IMR-90 (cell line): ENCODE results near the gene KLF7. TPM values are rescaled to one million over a fixed set of nuclear protein-coding genes. Genes with fewer than 3 reads are reported as not detected.

Experiments
- ATAC-seq: fragments of 200-7000 bp; cut with Tn5 transposase; 2 replicates; pipeline ENCODE4 v1.9.1; 2020; ENCODE audit warnings: low read depth, mild to moderate bottlenecking, moderate library complexity
- BruUV-seq: library from RNA; stranded (reverse); fragments of 400-500 nt; replicated peaks from 2 replicates; lab custom pipeline; 2021; lab: Mats Ljungman, UMichigan
- CTCF ChIA-PET: fragments of 300-600 bp; formaldehyde crosslinking; extraction: SDS; loops from one replicate; lab custom pipeline; 2021; ENCODE audit warnings: antibody characterized with exemption; lab: Yijun Ruan, JAX
- POLR2A ChIA-PET: fragments of 300-600 bp; sonication (Branson Sonifier 250); formaldehyde crosslinking; loops from one replicate; lab custom pipeline; 2022; ENCODE audit warnings: antibody characterized with exemption; ENCODE audit not compliant: unreplicated experiment; lab: Charles Lee
- DNase-seq: peaks from one replicate; pipeline ENCODE4 v3.0.0; 2013
- H2AFZ ChIP-seq: replicated peaks from 2 replicates; pipeline ENCODE3; 2013; ENCODE audit warnings: low read length, mild to moderate bottlenecking; ENCODE audit not compliant: poor library complexity
- H2AK5ac ChIP-seq: 2 replicates; pipeline ENCODE4 v1.6.1; 2013; ENCODE audit warnings: low read depth, low read length, inconsistent platforms
- H2AK9ac ChIP-seq: replicated peaks from 2 replicates; pipeline ENCODE3; 2013; ENCODE audit warnings: mild to moderate bottlenecking, low read depth, low read length, moderate library complexity; ENCODE audit not compliant: poor library complexity
- H2BK120ac ChIP-seq: 2 replicates; pipeline ENCODE4 v1.6.1; 2013; ENCODE audit warnings: low read depth, low read length, inconsistent platforms
- H2BK15ac ChIP-seq: 3 replicates; pipeline ENCODE4 v1.6.1; 2013; ENCODE audit warnings: low read depth, low read length, inconsistent platforms
- H2BK20ac ChIP-seq: 2 replicates; pipeline ENCODE4 v1.6.1; 2013; ENCODE audit warnings: low read depth, mild to moderate bottlenecking, inconsistent platforms, low read length, moderate library complexity
- H2BK5ac ChIP-seq: 2 replicates; pipeline ENCODE4 v1.6.1; 2013; ENCODE audit warnings: mild to moderate bottlenecking, low read depth, low read length, inconsistent platforms; ENCODE audit not compliant: poor library complexity, severe bottlenecking
- H3K14ac ChIP-seq: replicated peaks from 2 replicates; pipeline ENCODE4 v1.6.1; 2013; ENCODE audit warnings: low read depth, low read length, inconsistent platforms
- H3K18ac ChIP-seq: 2 replicates; pipeline ENCODE4 v1.6.1; 2013; ENCODE audit warnings: low read depth, low read length, control low read depth
- H3K23ac ChIP-seq: 2 replicates; pipeline ENCODE4 v1.6.1; 2013; ENCODE audit warnings: low read depth, low read length, inconsistent platforms
- H3K27ac ChIP-seq: 2 replicates; pipeline ENCODE4 v1.5.1; 2013; ENCODE audit warnings: mild to moderate bottlenecking, control low read depth, low read length; ENCODE audit not compliant: insufficient read depth
- H3K27me3 ChIP-seq: 2 replicates; pipeline ENCODE4 v1.6.1; 2013; ENCODE audit warnings: low read length; ENCODE audit not compliant: control insufficient read depth, insufficient read depth
- H3K36me3 ChIP-seq: 2 replicates; pipeline ENCODE4 v1.6.1; 2013; ENCODE audit warnings: low read length, mixed read lengths; ENCODE audit not compliant: control insufficient read depth, insufficient read depth
- H3K4ac ChIP-seq: 2 replicates; pipeline ENCODE4 v1.6.1; 2013; ENCODE audit warnings: low read depth, low read length, inconsistent platforms
- H3K4me1 ChIP-seq: 2 replicates; pipeline ENCODE4 v1.6.1; 2013; ENCODE audit warnings: low read length, mixed read lengths; ENCODE audit not compliant: control insufficient read depth, insufficient read depth
- H3K4me2 ChIP-seq: 2 replicates; pipeline ENCODE4 v1.6.1; 2013; ENCODE audit warnings: low read depth, mild to moderate bottlenecking, control low read depth, low read length, moderate library complexity
- H3K4me3 ChIP-seq: 2 replicates; pipeline ENCODE4 v1.5.1; 2013; ENCODE audit warnings: low read depth, mild to moderate bottlenecking, control low read depth, low read length, moderate library complexity; ENCODE audit not compliant: insufficient read depth
- H3K56ac ChIP-seq: 2 replicates; pipeline ENCODE4 v1.6.1; 2013; ENCODE audit warnings: low read length, inconsistent platforms; ENCODE audit not compliant: insufficient read depth; ENCODE audit errors: extremely low read depth
- H3K79me1 ChIP-seq, 2 experiments: 2 replicates each; pipeline ENCODE4 v1.6.1; 2013; ENCODE audit warnings: low read length in 2 of 2, inconsistent platforms in 1 of 2, low read depth in 1 of 2
- H3K9ac ChIP-seq: 2 replicates; pipeline ENCODE4 v1.6.1; 2013; ENCODE audit warnings: low read depth, low read length, control low read depth
- H3K9me1 ChIP-seq: 2 replicates; pipeline ENCODE4 v1.6.1; 2013; ENCODE audit warnings: low read length, inconsistent platforms; ENCODE audit not compliant: insufficient read depth
- H3K9me3 ChIP-seq: 2 replicates; pipeline ENCODE4 v1.6.1; 2013; ENCODE audit warnings: low read length; ENCODE audit not compliant: control insufficient read depth, insufficient read depth
- H4K20me1 ChIP-seq: 2 replicates; pipeline ENCODE4 v1.6.1; 2013; ENCODE audit warnings: low read length, inconsistent platforms; ENCODE audit not compliant: insufficient read depth
- H4K5ac ChIP-seq: 2 replicates; pipeline ENCODE4 v1.6.1; 2013; ENCODE audit warnings: mild to moderate bottlenecking, low read depth, low read length, control low read depth
- H4K8ac ChIP-seq, 2 experiments: 2 replicates each; pipeline ENCODE4 v1.6.1; 2013; ENCODE audit warnings: low read depth in 2 of 2, low read length in 2 of 2, control low read depth in 1 of 2, inconsistent platforms in 1 of 2
- H4K91ac ChIP-seq: 2 replicates; pipeline ENCODE4 v1.6.1; 2013; ENCODE audit warnings: low read depth, low read length, inconsistent platforms; ENCODE audit not compliant: insufficient read depth
- CHD1 ChIP-seq: IDR thresholded peaks from 2 replicates; pipeline ENCODE4 v1.6.1; 2012; ENCODE audit warnings: low read depth, low read length, improper control_type of control experiment
- SMC3 ChIP-seq: fragments of 150-350 bp; IDR thresholded peaks from 2 replicates; pipeline ENCODE4 v1.6.1; 2016; ENCODE audit warnings: low read depth, mild to moderate bottlenecking, antibody characterized with exemption, low read length, moderate library complexity
- WGBS, 2 experiments: methylation state at CpG; one replicate each; pipeline versions ENCODE4 v1.1.5 to v1.1.7; 2013; ENCODE audit warnings: missing lambda C conversion rate in 2 of 2; ENCODE audit not compliant: insufficient read length in 1 of 2; ENCODE audit errors: extremely low coverage in 2 of 2; 5-methylcytosine and 5-hydroxymethylcytosine counted together
- dilution Hi-C: fragments of 300-500 bp; cut with HindIII; formaldehyde crosslinking; loops from one replicate; pipeline ENCODE4 v1.14.3; 2018; ENCODE audit warnings: low sequenced_read_pairs; ENCODE audit not compliant: unreplicated experiment
- in situ Hi-C: fragments of 300-500 bp; cut with MboI; formaldehyde crosslinking; loops from 3 replicates; pipeline ENCODE4 v1.14.3; 2019; ENCODE audit warnings: low sequenced_read_pairs, inconsistent platforms, mixed read lengths
- intact Hi-C: fragments of 100-400 bp; cut with micrococcal nuclease; formaldehyde crosslinking; loops from 2 replicates; pipeline ENCODE4 v1.10.0; 2022
- polyA plus RNA-seq, 3 experiments: library from polyadenylated mRNA; depleted of rRNA; stranded (reverse); fragments of >200 nt; gene quantifications; 2 replicates each; pipeline ENCODE4 v1.2.3, GENCODE V29; 2012; ENCODE audit warnings: low replicate concordance in 1 of 3
- total RNA-seq: library from RNA; depleted of rRNA; stranded (reverse); fragments of >200 nt; gene quantifications from 2 replicates; pipeline ENCODE4 v1.2.3, GENCODE V29; 2012

Gene KLF7
- total and polyA plus RNA-seq, 2 of the 4 experiments (the other 2 are of a cell fraction) = 23.1 to 28.5 TPM

DNA sequence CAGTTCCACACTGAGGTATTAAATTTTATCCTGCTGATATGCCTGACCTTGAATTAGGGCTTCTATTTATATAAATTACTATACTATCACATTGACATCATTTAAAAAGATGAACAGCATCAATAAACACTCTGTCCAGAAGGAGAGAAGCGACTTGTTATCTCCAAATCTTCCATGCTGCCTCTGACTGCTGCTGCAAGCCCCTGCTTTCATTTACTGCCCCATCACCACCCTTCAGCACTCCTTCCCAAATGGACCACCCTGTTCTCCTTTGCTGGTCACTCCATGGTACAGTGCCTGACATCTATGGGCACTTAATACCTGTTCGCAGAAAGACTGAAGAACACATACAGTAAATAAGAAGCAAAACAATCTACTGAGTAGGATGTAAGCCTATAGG, 48.1 kb downstream of the KLF7 start:
- ChIA-PET POLR2A (no interaction called here), CTCF (no interaction called here)
- ATAC-seq (no peak), DNase-seq (no peak)
- no peak overlapping the region for H2AFZ ChIP-seq
- H3K36me3 ChIP-seq = peaks cover 12% of the 10 kb centered on the region
- dilution Hi-C loops (no loop called here), in situ Hi-C loops (no loop called here), intact Hi-C loops (no loop called here)
- H2BK120ac ChIP-seq = no peak overlapping the region
- H4K8ac ChIP-seq = no peak overlapping the region
- no peak overlapping the region for H4K5ac ChIP-seq
- no peak overlapping the region for H3K14ac ChIP-seq
- no peak overlapping the region for H2AK5ac ChIP-seq
- no peaks in the 10 kb centered on the region for H3K9me3 ChIP-seq
- no peak overlapping the region for H2AK9ac ChIP-seq
- H4K20me1 ChIP-seq = peaks cover 75% of the 10 kb centered on the region
- H3K9ac ChIP-seq = no peak overlapping the region
- H3K79me1 ChIP-seq = peaks cover 30 to 65% of the 10 kb centered on the region in 2 experiments
- no peak overlapping the region for H2BK5ac ChIP-seq
- no peak for TF ChIP-seq CHD1
- TF ChIP-seq SMC3 = no peak
- no peak overlapping the region for H4K91ac ChIP-seq
- no peak overlapping the region for H3K23ac ChIP-seq
- no TSS peak for BruUV-seq
- peaks cover 13% of the 10 kb centered on the region for H3K4me1 ChIP-seq
- H3K4me3 ChIP-seq = no peak overlapping the region
- H3K56ac ChIP-seq = no peak overlapping the region
- H3K4ac ChIP-seq = no peak overlapping the region
- H2BK15ac ChIP-seq = no peak overlapping the region
- WGBS, 2 experiments = no CpG with 5 or more reads among the region's 2 CpGs
- H3K4me2 ChIP-seq = no peak overlapping the region
- no peak overlapping the region for H3K27ac ChIP-seq
- peaks cover 33% of the 10 kb centered on the region for H3K9me1 ChIP-seq
- no peak overlapping the region for H2BK20ac ChIP-seq
- H3K27me3 ChIP-seq = no peaks in the 10 kb centered on the region
- H3K18ac ChIP-seq = no peak overlapping the region
